Naive B cell (primary cell): ENCODE measurements around the gene SBF2. TPM values are rescaled to one million over a fixed set of nuclear protein-coding genes. Genes with fewer than 3 reads are reported as not detected.

Experiments used
- ATAC-seq, 2 donors: fragments of 150-1000 bp; cut with Tn5 transposase; 2 replicates each; pipeline ENCODE4 v1.10.0; 2021; ENCODE audit warnings: low read depth in 2 of 2, mild to moderate bottlenecking in 2 of 2, moderate library complexity in 2 of 2
- DNase-seq: peaks from one replicate; pipeline ENCODE4 v3.0.0; 2022
- H3K27ac Mint-ChIP-seq, 6 donors: one replicate each; pipeline ENCODE4 v1.8.0; 2020 to 2022; ENCODE audit warnings: mild to moderate bottlenecking in 6 of 6, mixed read lengths in 6 of 6, moderate library complexity in 5 of 6, inconsistent platforms in 2 of 6
- H3K27me3 Mint-ChIP-seq, 3 donors: one replicate each; pipeline ENCODE4 v1.8.0; 2021 to 2022; ENCODE audit warnings: mixed read lengths in 3 of 3, mild to moderate bottlenecking in 1 of 3
- H3K36me3 Mint-ChIP-seq, 2 donors: one replicate each; pipeline ENCODE4 v1.8.0; 2020 to 2022; ENCODE audit warnings: mixed read lengths in 2 of 2, inconsistent platforms in 1 of 2, mild to moderate bottlenecking in 1 of 2
- H3K4me1 Mint-ChIP-seq, 3 donors: one replicate each; pipeline ENCODE4 v1.8.0; 2020 to 2022; ENCODE audit warnings: mixed read lengths in 3 of 3, inconsistent platforms in 1 of 3, mild to moderate bottlenecking in 1 of 3, moderate library complexity in 1 of 3
- H3K4me3 Mint-ChIP-seq, 8 donors: one replicate each; pipeline ENCODE4 v1.8.0; 2020 to 2022; ENCODE audit warnings: mild to moderate bottlenecking in 8 of 8, mixed read lengths in 8 of 8, moderate library complexity in 8 of 8, inconsistent platforms in 2 of 8
- H3K9me3 Mint-ChIP-seq, 7 donors: one replicate each; pipeline ENCODE4 v1.8.0; 2020 to 2022; ENCODE audit warnings: mixed read lengths in 7 of 7, mild to moderate bottlenecking in 5 of 7, inconsistent platforms in 2 of 7, moderate library complexity in 1 of 7
- polyA plus RNA-seq, 6 donors: library from polyadenylated mRNA; unstranded; fragments of 300-500 nt; fragmentation: Illumina TruSeq; gene quantifications; one replicate each; pipeline ENCODE4 v1.2.3, GENCODE V29; 2021; ENCODE audit warnings: low read depth in 6 of 6

Gene SBF2
- polyA plus RNA-seq, 6 donors from 2014 or later: 2.4 to 8.5 (median 3.1) TPM

- H3K36me3 Mint-ChIP-seq: peaks cover 11 to 12% of the 10 kb centered on the region in 2 donors
- peaks cover 26 to 35% (median 31%) of the 10 kb centered on the region in 3 donors for H3K4me1 Mint-ChIP-seq
These were observed 311.8 kb downstream of the SBF2 start for GRCh38 chr11:9982127-9982795.

DNA sequence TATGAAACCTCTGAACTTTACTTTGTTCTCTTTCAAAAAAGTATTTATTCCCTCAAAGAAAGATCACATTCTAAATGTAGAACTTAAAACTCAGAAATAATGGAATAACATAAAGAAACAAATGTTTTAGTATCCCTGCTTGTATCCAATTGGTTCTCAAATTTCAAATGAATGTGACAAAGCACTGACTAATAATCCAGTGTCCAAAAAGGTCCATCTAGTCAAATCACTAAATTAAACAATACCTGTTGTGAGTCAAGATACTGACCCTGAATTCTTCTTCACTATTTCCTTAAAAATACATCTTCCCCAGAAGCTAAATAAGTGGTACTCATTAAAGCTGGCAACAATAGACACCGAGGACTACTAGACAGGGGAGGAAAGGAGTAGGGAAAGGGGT, 313.1 kb downstream of the SBF2 start:
- DNase-seq (no peak), ATAC-seq (no peak)
- H3K9me3 Mint-ChIP-seq: no peaks in the 10 kb centered on the region
- H3K4me1 Mint-ChIP-seq: peaks cover 13 to 22% (median 18%) of the 10 kb centered on the region in 3 donors
- no peak overlapping the region for H3K27ac Mint-ChIP-seq
- no peak overlapping the region for H3K4me3 Mint-ChIP-seq
- H3K27me3 Mint-ChIP-seq: no peaks in the 10 kb centered on the region
- peaks cover 11 to 12% of the 10 kb centered on the region in 2 donors for H3K36me3 Mint-ChIP-seq

More at GRCh38 chr11:9982127-9982795, 311.8 kb downstream of the SBF2 start:
- DNase-seq (no peak), ATAC-seq (no peak)
- Mint-ChIP-seq H3K4me3 (peak overlapping the region in 1 of 8 donors; percentile 7), H3K9me3 (no peaks in the 10 kb centered on the region), H3K27ac (no peak overlapping the region), H3K27me3 (no peaks in the 10 kb centered on the region)

DNA sequence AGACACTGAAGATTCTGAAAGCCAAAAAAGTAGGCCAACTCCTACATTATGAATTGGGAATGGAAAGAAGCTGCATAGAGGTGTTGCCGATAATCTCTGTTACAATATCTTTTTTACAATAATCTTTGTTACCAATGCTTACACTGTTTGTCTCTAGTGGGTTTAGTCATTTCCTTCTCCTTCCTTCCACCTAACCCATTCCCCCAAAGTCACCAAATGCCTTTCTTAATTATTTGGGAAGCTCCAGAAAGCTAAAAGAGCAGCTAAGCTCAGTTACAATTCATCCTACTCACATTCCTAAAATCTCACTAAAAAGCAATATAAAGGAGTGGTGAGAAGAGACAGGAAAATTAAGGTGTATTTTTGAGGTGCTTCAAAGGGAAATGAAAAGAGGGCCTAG, 316.5 kb downstream of the SBF2 start:
- Mint-ChIP-seq H3K36me3 (peaks cover 6 to 9% of the 10 kb centered on the region in 2 donors), H3K27me3 (no peaks in the 10 kb centered on the region), H3K9me3 (no peaks in the 10 kb centered on the region), H3K4me3 (no peak overlapping the region), H3K4me1 (peaks cover 0 to 4% (median 0%) of the 10 kb centered on the region in 3 donors), H3K27ac (no peak overlapping the region)
- DNase-seq (no peak), ATAC-seq (no peak)

GRCh38 chr11:9974375-9974774, 319.6 kb downstream of the SBF2 start:
- no peak for ATAC-seq
- H3K4me3 Mint-ChIP-seq: no peak overlapping the region
- H3K27ac Mint-ChIP-seq: peak overlapping the region in 1 of 6 donors; percentile 74
- peaks cover 0 to 4% (median 0%) of the 10 kb centered on the region in 3 donors for H3K4me1 Mint-ChIP-seq
- no peaks in the 10 kb centered on the region for H3K36me3 Mint-ChIP-seq
- H3K27me3 Mint-ChIP-seq: no peaks in the 10 kb centered on the region
- no peaks in the 10 kb centered on the region for H3K9me3 Mint-ChIP-seq
- no peak for DNase-seq

GRCh38 chr11:9973921-9974320, 320.1 kb downstream of the SBF2 start:
- Mint-ChIP-seq H3K9me3 (no peaks in the 10 kb centered on the region), H3K27ac (no peak overlapping the region), H3K36me3 (no peaks in the 10 kb centered on the region), H3K4me1 (peaks cover 0 to 4% (median 0%) of the 10 kb centered on the region in 3 donors), H3K27me3 (no peaks in the 10 kb centered on the region), H3K4me3 (no peak overlapping the region)
- DNase-seq: no peak
- ATAC-seq: no peak

DNA sequence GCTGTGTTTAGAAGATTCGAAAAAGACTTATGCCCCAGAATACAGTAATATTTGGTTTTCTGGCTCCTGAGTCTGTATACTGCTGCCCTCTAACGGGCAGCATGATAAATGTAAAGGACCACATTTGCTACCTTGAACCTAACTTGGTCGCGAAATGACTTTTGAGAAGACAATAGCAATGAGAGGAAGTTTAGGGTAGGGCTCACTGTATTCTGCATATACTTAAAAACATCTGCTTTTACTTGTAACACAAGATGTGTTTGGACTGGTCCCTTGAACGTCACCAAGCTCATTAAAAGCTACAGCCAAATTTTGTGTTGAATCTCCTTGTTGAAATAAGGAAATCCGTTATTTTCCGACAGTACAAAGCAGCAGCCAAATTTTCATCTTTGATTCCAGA, 321.0 kb downstream of the SBF2 start:
- no peak overlapping the region for H3K27ac Mint-ChIP-seq

GRCh38 chr11:9971894-9972293, 322.1 kb downstream of the SBF2 start:
- no peak overlapping the region for H3K4me3 Mint-ChIP-seq
- no peaks in the 10 kb centered on the region for H3K9me3 Mint-ChIP-seq
- ATAC-seq (no peak), DNase-seq (no peak)
- H3K27me3 Mint-ChIP-seq: no peaks in the 10 kb centered on the region
- peaks cover 0 to 4% (median 0%) of the 10 kb centered on the region in 3 donors for H3K4me1 Mint-ChIP-seq
- no peaks in the 10 kb centered on the region for H3K36me3 Mint-ChIP-seq
- H3K27ac Mint-ChIP-seq: peak overlapping the region in 3 of 6 donors; percentile 39 to 82 (median 62)

More for the DNA sequence above, 321.0 kb downstream of the SBF2 start:
- ATAC-seq (peak; percentile 45 to 75), DNase-seq (peak; percentile 40)
- Mint-ChIP-seq H3K4me1 (peaks cover 0 to 4% (median 0%) of the 10 kb centered on the region in 3 donors), H3K36me3 (no peaks in the 10 kb centered on the region), H3K4me3 (no peak overlapping the region), H3K9me3 (no peaks in the 10 kb centered on the region), H3K27me3 (no peaks in the 10 kb centered on the region)

GRCh38 chr11:9969068-9969467, 325.0 kb downstream of the SBF2 start:
- ATAC-seq (no peak), DNase-seq (no peak)
- Mint-ChIP-seq H3K36me3 (no peaks in the 10 kb centered on the region), H3K9me3 (no peaks in the 10 kb centered on the region), H3K4me1 (peaks cover 0 to 6% (median 0%) of the 10 kb centered on the region in 3 donors), H3K4me3 (no peak overlapping the region), H3K27me3 (no peaks in the 10 kb centered on the region), H3K27ac (no peak overlapping the region)

GRCh38 chr11:9962722-9963121, 331.3 kb downstream of the SBF2 start:
- Mint-ChIP-seq H3K9me3 (peaks cover 0 to 3% (median 0%) of the 10 kb centered on the region in 7 donors), H3K27ac (peak overlapping the region in 5 of 6 donors; percentile 21 to 88 (median 69)), H3K27me3 (no peaks in the 10 kb centered on the region), H3K4me3 (peak overlapping the region in 3 of 8 donors; percentile 25 to 69 (median 32)), H3K36me3 (peaks cover 0 to 7% of the 10 kb centered on the region in 2 donors), H3K4me1 (peaks cover 0 to 19% (median 3%) of the 10 kb centered on the region in 3 donors)
- ATAC-seq (peak; percentile 70 to 76), DNase-seq (peak; percentile 18)

GRCh38 chr11:9957072-9957471, 336.9 kb downstream of the SBF2 start:
- Mint-ChIP-seq H3K27ac (no peak overlapping the region), H3K9me3 (no peaks in the 10 kb centered on the region), H3K4me1 (peaks cover 0 to under 1% (median 0%) of the 10 kb centered on the region in 3 donors), H3K27me3 (no peaks in the 10 kb centered on the region), H3K36me3 (peaks cover 0 to 7% of the 10 kb centered on the region in 2 donors), H3K4me3 (no peak overlapping the region)
- no peak for ATAC-seq
- no peak for DNase-seq

DNA sequence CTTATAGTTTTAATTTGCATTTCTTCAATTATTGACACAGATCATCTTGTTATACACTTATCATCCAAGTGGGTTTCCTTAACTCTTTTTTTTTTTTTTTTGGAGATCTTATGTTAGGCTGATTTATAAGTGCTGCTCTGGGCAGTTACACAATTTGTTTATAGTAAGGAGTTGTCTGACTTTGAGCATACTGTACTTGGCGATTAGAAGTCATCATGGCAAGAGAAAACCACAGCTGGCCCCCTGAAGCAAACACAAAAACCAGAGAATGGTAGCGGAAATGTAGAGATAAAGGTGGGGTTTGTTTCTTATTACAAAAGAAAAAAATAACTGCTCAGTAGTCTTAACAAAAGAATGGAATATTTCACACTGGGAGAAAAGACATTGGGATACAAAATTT, 337.5 kb downstream of the SBF2 start:
- no peaks in the 10 kb centered on the region for H3K4me1 Mint-ChIP-seq
- H3K27ac Mint-ChIP-seq: peak overlapping the region in 1 of 6 donors; percentile 10
- H3K27me3 Mint-ChIP-seq: no peaks in the 10 kb centered on the region
- H3K36me3 Mint-ChIP-seq: peaks cover 0 to 7% of the 10 kb centered on the region in 2 donors
- H3K9me3 Mint-ChIP-seq: no peaks in the 10 kb centered on the region
- ATAC-seq (no peak), DNase-seq (no peak)
- H3K4me3 Mint-ChIP-seq: no peak overlapping the region

DNA sequence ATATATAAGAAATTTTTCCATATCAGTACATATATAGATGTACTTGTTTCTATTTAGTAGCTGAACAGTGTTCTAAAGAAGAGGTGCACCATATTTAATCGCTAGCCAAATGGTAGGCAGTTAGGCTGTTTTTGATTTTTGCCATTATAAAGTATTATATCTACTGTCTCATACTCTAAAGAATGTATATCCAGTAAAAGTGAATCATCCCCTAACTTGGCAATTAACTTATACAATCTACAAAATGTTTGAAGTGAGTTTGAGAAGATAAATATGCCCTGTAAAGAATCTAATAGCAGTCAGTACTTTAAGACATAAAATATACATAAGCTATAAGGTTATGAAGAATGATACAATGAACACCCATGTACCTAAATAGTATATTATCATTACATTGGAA, 338.6 kb downstream of the SBF2 start:
- Mint-ChIP-seq H3K36me3 (peaks cover 0 to 7% of the 10 kb centered on the region in 2 donors), H3K9me3 (no peaks in the 10 kb centered on the region), H3K4me3 (no peak overlapping the region), H3K4me1 (no peaks in the 10 kb centered on the region), H3K27me3 (no peaks in the 10 kb centered on the region), H3K27ac (no peak overlapping the region)
- ATAC-seq (no peak), DNase-seq (no peak)

GRCh38 chr11:9953994-9954626, 339.9 kb downstream of the SBF2 start:
- Mint-ChIP-seq H3K27ac (no peak overlapping the region), H3K4me1 (no peaks in the 10 kb centered on the region), H3K27me3 (no peaks in the 10 kb centered on the region), H3K4me3 (no peak overlapping the region), H3K36me3 (no peaks in the 10 kb centered on the region), H3K9me3 (no peaks in the 10 kb centered on the region)
- ATAC-seq (no peak), DNase-seq (no peak)
